A673 (cell line): ENCODE data around the gene NEGR1. TPM values are rescaled to one million over a fixed set of nuclear protein-coding genes. Genes with fewer than 3 reads are reported as not detected.

Source experiments
- BruUV-seq: library from RNA; stranded (reverse); fragments of 400-500 nt; replicated peaks from 2 replicates; lab custom pipeline; 2021; lab: Mats Ljungman, UMichigan
- CTCF ChIA-PET: fragments of 300-600 bp; sonication (Branson Sonifier 250); formaldehyde crosslinking; loops from one replicate; lab custom pipeline; 2022; ENCODE audit warnings: antibody characterized with exemption; lab: Charles Lee
- POLR2A ChIA-PET: fragments of 300-600 bp; sonication (Branson Sonifier 250); formaldehyde crosslinking; loops from one replicate; lab custom pipeline; 2022; ENCODE audit warnings: antibody characterized with exemption; ENCODE audit not compliant: low non-redundant PET; lab: Charles Lee
- DNase-seq: peaks from one replicate; pipeline ENCODE4 v3.0.0-alpha.2; 2015; ENCODE audit warnings: low spot score
- H3K27ac ChIP-seq: fragments of 200-600 bp; sonication (generic); 2 replicates; pipeline ENCODE4 v1.5.1; 2016; ENCODE audit warnings: mixed run types, low read depth, mild to moderate bottlenecking, mixed read lengths, antibody characterized with exemption, low read length; ENCODE audit not compliant: poor library complexity, severe bottlenecking
- H3K27me3 ChIP-seq: fragments of 200-600 bp; sonication (generic); replicated peaks from 2 replicates; pipeline ENCODE4 v1.6.1; 2017; ENCODE audit warnings: mixed run types, low read depth, mild to moderate bottlenecking, mixed read lengths, antibody characterized with exemption, low read length; ENCODE audit not compliant: insufficient read depth, poor library complexity
- H3K36me3 ChIP-seq: fragments of 200-600 bp; sonication (generic); 2 replicates; pipeline ENCODE4 v1.6.1; 2016; ENCODE audit warnings: mixed run types, mild to moderate bottlenecking, mixed read lengths, antibody characterized with exemption, low read length; ENCODE audit not compliant: insufficient read depth, poor library complexity, severe bottlenecking
- H3K4me1 ChIP-seq: fragments of 200-600 bp; sonication (generic); 2 replicates; pipeline ENCODE4 v1.6.1; 2017; ENCODE audit warnings: mixed run types, mild to moderate bottlenecking, mixed read lengths, antibody characterized with exemption, low read length; ENCODE audit not compliant: insufficient read depth, poor library complexity, severe bottlenecking
- H3K4me3 ChIP-seq: fragments of 200-600 bp; sonication (generic); 2 replicates; pipeline ENCODE4 v1.5.1; 2016; ENCODE audit warnings: low read depth, mixed run types, mild to moderate bottlenecking, mixed read lengths, low read length; ENCODE audit not compliant: poor library complexity, severe bottlenecking
- H3K9me3 ChIP-seq: fragments of 200-600 bp; sonication (generic); 2 replicates; pipeline ENCODE4 v1.6.1; 2016; ENCODE audit warnings: mixed run types, low read depth, mild to moderate bottlenecking, mixed read lengths, antibody characterized with exemption, low read length; ENCODE audit not compliant: poor library complexity, severe bottlenecking
- EZH2 ChIP-seq: fragments of 200-600 bp; sonication (generic); IDR thresholded peaks from 2 replicates; pipeline ENCODE4 v1.6.1; 2017; ENCODE audit warnings: borderline replicate concordance, low read depth, mild to moderate bottlenecking, mixed read lengths, antibody characterized with exemption, low read length; ENCODE audit not compliant: poor library complexity, severe bottlenecking
- intact Hi-C: fragments of 100-400 bp; cut with micrococcal nuclease; formaldehyde crosslinking; loops from one replicate; pipeline ENCODE4 v1.10.0; 2022; ENCODE audit not compliant: unreplicated experiment
- total RNA-seq: library from RNA; stranded (reverse); gene quantifications from 2 replicates; pipeline ENCODE4 v1.2.3, GENCODE V29; 2021
- TF ChIP-seq, protein P1 (sequence below): fragments of 300-800, 200-600 bp; sonication (generic); conservative IDR thresholded peaks from 2 replicates; pipeline ENCODE4 v1.5.1; 2017; ENCODE audit warnings: low read depth, mild to moderate bottlenecking, antibody characterized with exemption, low read length, moderate library complexity, mixed read lengths

The NEGR1 gene
- total RNA-seq, 1 experiment from 2014 or later, result 7.6 TPM

DNA sequence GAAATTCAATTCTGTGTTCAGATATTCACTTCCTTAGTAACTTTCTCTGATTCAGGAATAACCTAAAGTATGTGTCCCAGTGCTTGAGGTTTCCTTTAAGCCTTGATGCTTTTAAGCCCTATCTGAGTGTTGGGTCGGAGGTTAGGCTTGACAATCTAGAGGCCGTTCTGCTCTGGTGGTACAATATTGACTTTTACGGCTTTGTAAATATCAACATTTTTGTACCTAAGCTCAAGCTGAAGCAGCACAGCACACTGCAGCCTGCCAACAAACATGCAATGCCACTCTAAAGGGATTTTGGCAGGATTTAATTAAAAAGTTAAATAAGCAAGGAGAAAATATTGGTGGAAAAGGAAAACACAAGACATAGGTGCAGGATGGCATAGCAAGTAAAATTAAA, 279.2 kb downstream of the NEGR1 start:
- Histone ChIP-seq H3K4me3 (no peak overlapping the region), H3K27me3 (no peaks in the 10 kb centered on the region), H3K36me3 (no peaks in the 10 kb centered on the region), H3K4me1 (peaks cover 5% of the 10 kb centered on the region), H3K27ac (no peak overlapping the region), H3K9me3 (no peaks in the 10 kb centered on the region)
- no peak for DNase-seq
- no TSS peak for BruUV-seq
- POLR2A ChIA-PET, result no interaction called here
- CTCF ChIA-PET, result no interaction called here
- intact Hi-C loops, result no loop called here
- TF ChIP-seq, protein P1, sequence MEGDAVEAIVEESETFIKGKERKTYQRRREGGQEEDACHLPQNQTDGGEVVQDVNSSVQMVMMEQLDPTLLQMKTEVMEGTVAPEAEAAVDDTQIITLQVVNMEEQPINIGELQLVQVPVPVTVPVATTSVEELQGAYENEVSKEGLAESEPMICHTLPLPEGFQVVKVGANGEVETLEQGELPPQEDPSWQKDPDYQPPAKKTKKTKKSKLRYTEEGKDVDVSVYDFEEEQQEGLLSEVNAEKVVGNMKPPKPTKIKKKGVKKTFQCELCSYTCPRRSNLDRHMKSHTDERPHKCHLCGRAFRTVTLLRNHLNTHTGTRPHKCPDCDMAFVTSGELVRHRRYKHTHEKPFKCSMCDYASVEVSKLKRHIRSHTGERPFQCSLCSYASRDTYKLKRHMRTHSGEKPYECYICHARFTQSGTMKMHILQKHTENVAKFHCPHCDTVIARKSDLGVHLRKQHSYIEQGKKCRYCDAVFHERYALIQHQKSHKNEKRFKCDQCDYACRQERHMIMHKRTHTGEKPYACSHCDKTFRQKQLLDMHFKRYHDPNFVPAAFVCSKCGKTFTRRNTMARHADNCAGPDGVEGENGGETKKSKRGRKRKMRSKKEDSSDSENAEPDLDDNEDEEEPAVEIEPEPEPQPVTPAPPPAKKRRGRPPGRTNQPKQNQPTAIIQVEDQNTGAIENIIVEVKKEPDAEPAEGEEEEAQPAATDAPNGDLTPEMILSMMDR, result no peak
- no peak for TF ChIP-seq EZH2

DNA sequence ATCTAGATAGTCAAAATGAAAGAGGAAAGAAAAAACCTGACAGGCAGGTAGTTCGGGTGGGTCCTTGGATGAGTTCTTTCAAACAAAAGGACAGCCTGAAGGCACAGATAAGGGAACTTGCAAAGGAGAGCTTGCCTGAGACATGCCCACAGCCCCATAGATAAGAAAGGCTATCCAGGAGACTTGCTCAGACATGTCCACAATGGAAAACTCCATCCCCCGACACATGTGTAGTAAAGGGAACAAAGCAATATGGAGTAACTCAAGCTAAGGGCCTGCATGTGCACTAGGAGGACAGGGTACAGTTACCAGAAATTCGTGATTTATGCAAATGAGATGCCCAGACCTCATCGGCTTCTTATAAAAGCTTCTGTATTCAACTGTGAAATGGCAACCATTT, 281.5 kb downstream of the NEGR1 start:
- CTCF ChIA-PET, result no interaction called here

DNA sequence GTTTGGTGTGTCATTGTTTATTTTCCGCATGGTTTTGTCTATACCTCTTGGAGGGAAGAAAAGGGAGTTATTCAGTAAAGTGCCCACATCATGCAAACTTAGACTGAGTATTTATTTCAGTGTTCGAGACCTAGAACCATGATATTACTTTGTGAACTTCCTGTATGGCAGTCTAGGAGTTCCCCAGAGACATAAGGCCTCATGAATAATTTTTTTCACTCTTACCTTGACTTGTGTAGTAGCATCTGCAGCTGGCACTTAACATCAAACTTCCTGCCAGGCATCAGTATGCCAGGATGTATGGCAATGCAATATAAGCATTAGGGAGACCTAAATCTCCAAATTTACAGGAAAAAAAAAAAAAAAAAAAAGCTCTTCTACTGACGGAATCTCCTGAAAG, 287.7 kb downstream of the NEGR1 start:
- BruUV-seq, result no TSS peak
- Histone ChIP-seq H3K4me1 (no peaks in the 10 kb centered on the region), H3K36me3 (no peaks in the 10 kb centered on the region), H3K27ac (no peak overlapping the region), H3K27me3 (no peaks in the 10 kb centered on the region), H3K4me3 (no peak overlapping the region), H3K9me3 (no peaks in the 10 kb centered on the region)
- intact Hi-C loops, result no loop called here
- TF ChIP-seq, protein P1, result no peak
- TF ChIP-seq EZH2, result no peak
- no peak for DNase-seq
- CTCF ChIA-PET, result no interaction called here
- POLR2A ChIA-PET, result no interaction called here

More for the DNA sequence above, 281.5 kb downstream of the NEGR1 start:
- no TSS peak for BruUV-seq
- POLR2A ChIA-PET, result no interaction called here
- Histone ChIP-seq H3K27ac (no peak overlapping the region), H3K27me3 (no peaks in the 10 kb centered on the region), H3K4me3 (no peak overlapping the region), H3K4me1 (no peaks in the 10 kb centered on the region), H3K36me3 (no peaks in the 10 kb centered on the region), H3K9me3 (no peaks in the 10 kb centered on the region)
- no peak for TF ChIP-seq EZH2
- intact Hi-C loops, result no loop called here
- no peak for DNase-seq

DNA sequence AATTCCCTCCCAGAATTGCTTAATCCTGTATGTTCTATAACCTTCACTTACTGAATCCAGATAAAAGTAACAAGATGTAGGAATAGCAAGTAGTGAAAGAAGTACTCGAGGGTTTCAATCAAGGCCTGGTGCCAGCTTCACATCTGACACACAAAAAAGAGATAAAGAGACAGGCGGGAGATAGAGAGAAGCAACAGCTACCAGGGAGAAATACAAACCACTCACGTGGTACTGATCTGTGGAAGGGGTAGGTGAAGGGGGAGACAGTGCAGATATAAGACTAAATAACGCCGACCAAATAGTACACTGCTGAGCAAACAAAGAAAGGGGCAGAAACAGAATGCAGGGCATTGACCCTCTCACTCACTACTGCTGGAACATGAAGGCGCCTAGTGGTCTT, 295.2 kb downstream of the NEGR1 start:
- TF ChIP-seq EZH2, result no peak
- TF ChIP-seq, protein P1, result no peak
- Histone ChIP-seq H3K27me3 (no peaks in the 10 kb centered on the region), H3K36me3 (no peaks in the 10 kb centered on the region), H3K9me3 (no peaks in the 10 kb centered on the region), H3K4me1 (no peaks in the 10 kb centered on the region), H3K4me3 (no peak overlapping the region), H3K27ac (no peak overlapping the region)
- CTCF ChIA-PET, result no interaction called here
- no peak for DNase-seq
- POLR2A ChIA-PET, result no interaction called here
- BruUV-seq, result no TSS peak
- intact Hi-C loops, result no loop called here
